ENCODE results near the gene OR51E1. TPM values are rescaled to one million over a fixed set of nuclear protein-coding genes. Genes with fewer than 3 reads are reported as not detected.

OR51E1 gene
- total and polyA plus RNA-seq, 9 of the 15 experiments (the other 6 are each of a cell fraction or from before 2014, with no cell fraction given): 0.03 to 0.04 TPM; not detected in 7

- TF ChIP-seq STAT6 (CRISPR knock-in tag; IDR thresholded peaks at IDR 0.05) (no peak), ZNF175 (CRISPR knock-in tag; IDR thresholded peaks at IDR 0.05; ENCODE audit: low read depth) (0 out of 2 replicates have a peak, but pooled peaks have one; percentile 23), NBN (IDR thresholded peaks at IDR 0.05; ENCODE audit: low read depth) (no peak), NFXL1 (CRISPR knock-in tag; IDR thresholded peaks at IDR 0.05) (no peak), ZNF212 (CRISPR knock-in tag; IDR thresholded peaks at IDR 0.05) (0 out of 2 replicates have a peak, but pooled peaks have one; percentile 9), OTX1 (CRISPR knock-in tag; IDR thresholded peaks at IDR 0.05) (peak; percentile 67; the same call in 1 of the 2 replicates), TEAD1 (CRISPR knock-in tag; IDR thresholded peaks at IDR 0.05) (no peak), STAG1 (CRISPR knock-in tag; IDR thresholded peaks at IDR 0.05; ENCODE audit: borderline replicate concordance) (no peak), ZNF41 (CRISPR knock-in tag; conservative IDR thresholded peaks at IDR 0.05) (0 out of 2 replicates have a peak, but pooled peaks have one; percentile 39), ZNF347 (CRISPR knock-in tag; IDR thresholded peaks at IDR 0.05; ENCODE audit: low read depth) (no peak), POLR3G (IDR thresholded peaks at IDR 0.05; ENCODE audit: extremely low read depth, insufficient read length, insufficient replicate concordance) (no peak), RB1 (IDR thresholded peaks at IDR 0.05; ENCODE audit: low read depth) (no peak), KHSRP (IDR thresholded peaks at IDR 0.05) (no peak), NR2C2 (CRISPR knock-in tag; IDR thresholded peaks at IDR 0.05) (no peak), NR2C2 (tag; IDR thresholded peaks at IDR 0.05) (peak; percentile 36; the same call in 1 of the 2 replicates), ZNF77 (CRISPR knock-in tag; IDR thresholded peaks at IDR 0.05) (no peak), ZNF146 (CRISPR knock-in tag; IDR thresholded peaks at IDR 0.05; ENCODE audit: unreplicated experiment) (no peak), ZNF655 (CRISPR knock-in tag; IDR thresholded peaks at IDR 0.05) (no peak), ZNF551 (CRISPR knock-in tag; IDR thresholded peaks at IDR 0.05) (no peak)
- TF ChIP-seq, protein P1, sequence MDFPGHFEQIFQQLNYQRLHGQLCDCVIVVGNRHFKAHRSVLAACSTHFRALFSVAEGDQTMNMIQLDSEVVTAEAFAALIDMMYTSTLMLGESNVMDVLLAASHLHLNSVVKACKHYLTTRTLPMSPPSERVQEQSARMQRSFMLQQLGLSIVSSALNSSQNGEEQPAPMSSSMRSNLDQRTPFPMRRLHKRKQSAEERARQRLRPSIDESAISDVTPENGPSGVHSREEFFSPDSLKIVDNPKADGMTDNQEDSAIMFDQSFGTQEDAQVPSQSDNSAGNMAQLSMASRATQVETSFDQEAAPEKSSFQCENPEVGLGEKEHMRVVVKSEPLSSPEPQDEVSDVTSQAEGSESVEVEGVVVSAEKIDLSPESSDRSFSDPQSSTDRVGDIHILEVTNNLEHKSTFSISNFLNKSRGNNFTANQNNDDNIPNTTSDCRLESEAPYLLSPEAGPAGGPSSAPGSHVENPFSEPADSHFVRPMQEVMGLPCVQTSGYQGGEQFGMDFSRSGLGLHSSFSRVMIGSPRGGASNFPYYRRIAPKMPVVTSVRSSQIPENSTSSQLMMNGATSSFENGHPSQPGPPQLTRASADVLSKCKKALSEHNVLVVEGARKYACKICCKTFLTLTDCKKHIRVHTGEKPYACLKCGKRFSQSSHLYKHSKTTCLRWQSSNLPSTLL (IDR thresholded peaks at IDR 0.05): no peak
- TF ChIP-seq, protein P2, sequence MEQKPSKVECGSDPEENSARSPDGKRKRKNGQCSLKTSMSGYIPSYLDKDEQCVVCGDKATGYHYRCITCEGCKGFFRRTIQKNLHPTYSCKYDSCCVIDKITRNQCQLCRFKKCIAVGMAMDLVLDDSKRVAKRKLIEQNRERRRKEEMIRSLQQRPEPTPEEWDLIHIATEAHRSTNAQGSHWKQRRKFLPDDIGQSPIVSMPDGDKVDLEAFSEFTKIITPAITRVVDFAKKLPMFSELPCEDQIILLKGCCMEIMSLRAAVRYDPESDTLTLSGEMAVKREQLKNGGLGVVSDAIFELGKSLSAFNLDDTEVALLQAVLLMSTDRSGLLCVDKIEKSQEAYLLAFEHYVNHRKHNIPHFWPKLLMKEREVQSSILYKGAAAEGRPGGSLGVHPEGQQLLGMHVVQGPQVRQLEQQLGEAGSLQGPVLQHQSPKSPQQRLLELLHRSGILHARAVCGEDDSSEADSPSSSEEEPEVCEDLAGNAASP (IDR thresholded peaks at IDR 0.05): no peak
Measured at GRCh38 chr11:4607781-4608666, 35.8 kb upstream of the OR51E1 start, which contains the start of gene TRIM68 (continued).

Data from K562 (cell line).